ENCODE data around the gene CLEC1A.

Gene CLEC1A, protein sequence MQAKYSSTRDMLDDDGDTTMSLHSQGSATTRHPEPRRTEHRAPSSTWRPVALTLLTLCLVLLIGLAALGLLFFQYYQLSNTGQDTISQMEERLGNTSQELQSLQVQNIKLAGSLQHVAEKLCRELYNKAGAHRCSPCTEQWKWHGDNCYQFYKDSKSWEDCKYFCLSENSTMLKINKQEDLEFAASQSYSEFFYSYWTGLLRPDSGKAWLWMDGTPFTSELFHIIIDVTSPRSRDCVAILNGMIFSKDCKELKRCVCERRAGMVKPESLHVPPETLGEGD

GRCh38 chr12:10098791-10099190 lies at the start of gene CLEC1A:
Gene CLEC1A, minus strand, starts transcription at chr12:10098985. Its CDS starts 63 bp downstream, at chr12:10098922.
- in situ Hi-C loops (cut with MboI; ENCODE audit: low sequenced_read_pairs): no loop called here

- in situ Hi-C loops (cut with MboI; ENCODE audit: low sequenced_read_pairs): no loop called here
These were observed 49.1 kb upstream of the CLEC1A start for GRCh38 chr12:10147714-10148403.

DNA sequence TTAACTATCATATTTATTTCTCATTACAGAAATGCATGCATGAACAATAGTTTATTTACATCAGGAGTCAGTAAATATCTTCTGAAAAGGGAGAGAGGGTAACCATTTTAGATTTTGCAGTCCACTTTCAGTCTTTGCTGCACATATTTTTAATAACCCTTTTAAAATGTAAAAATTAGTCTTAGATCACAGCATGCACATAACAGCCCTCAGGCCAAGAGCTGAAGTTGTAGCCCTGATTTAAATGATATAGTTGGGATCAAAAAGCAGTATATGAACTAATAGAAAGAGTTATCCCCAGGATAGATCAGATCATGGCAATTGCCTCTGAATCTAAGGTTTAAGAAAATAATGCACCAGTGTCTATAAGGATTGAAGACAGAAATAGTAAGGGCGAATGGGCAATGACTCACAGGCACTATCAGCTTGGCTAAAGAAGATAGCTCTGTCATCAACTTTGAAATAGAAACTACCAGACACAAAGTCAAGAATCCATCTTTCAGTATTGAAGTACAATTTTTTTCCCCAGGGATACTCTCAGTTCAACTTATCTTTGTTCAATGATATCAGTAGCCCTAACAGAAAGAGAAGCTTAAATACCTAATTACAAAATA lies 44.3 kb upstream of the CLEC1A start:
- in situ Hi-C loops (cut with MboI; ENCODE audit: low sequenced_read_pairs): no loop called here

GRCh38 chr12:10140001-10140400 lies 41.2 kb upstream of the CLEC1A start:
- in situ Hi-C loops (cut with MboI; ENCODE audit: low sequenced_read_pairs): no loop called here

GRCh38 chr12:10136637-10137205 lies 37.9 kb upstream of the CLEC1A start:
- in situ Hi-C loops (cut with MboI; ENCODE audit: low sequenced_read_pairs): no loop called here

- in situ Hi-C loops (cut with MboI; ENCODE audit: low sequenced_read_pairs): no loop called here
These were observed 36.3 kb upstream of the CLEC1A start for GRCh38 chr12:10135126-10135525.

DNA sequence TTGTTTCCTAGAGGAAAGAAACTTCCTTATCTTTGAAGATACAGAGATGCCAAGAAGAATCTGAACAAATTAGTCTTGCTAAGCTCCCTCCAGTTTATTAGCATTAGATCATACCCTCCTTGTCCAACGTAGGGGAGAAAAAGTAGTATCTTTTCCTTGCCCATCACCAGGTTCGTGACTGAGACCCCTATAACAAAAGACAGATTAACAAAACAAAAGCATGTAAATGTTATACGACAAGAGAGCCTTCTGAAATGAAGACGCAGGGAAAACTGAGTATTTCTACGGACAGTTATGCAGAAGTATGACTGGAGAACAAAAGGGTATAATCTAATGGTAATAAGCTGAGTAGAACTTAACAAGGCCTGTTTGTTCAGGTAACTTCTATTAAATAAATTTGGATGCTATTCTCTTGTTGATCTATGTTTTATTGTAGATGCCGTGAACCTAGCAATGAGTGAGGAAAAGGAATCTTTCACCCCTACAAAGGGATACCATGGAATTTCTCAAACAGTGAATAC lies 34.1 kb upstream of the CLEC1A start:
- in situ Hi-C loops (cut with MboI; ENCODE audit: low sequenced_read_pairs): no loop called here

DNA sequence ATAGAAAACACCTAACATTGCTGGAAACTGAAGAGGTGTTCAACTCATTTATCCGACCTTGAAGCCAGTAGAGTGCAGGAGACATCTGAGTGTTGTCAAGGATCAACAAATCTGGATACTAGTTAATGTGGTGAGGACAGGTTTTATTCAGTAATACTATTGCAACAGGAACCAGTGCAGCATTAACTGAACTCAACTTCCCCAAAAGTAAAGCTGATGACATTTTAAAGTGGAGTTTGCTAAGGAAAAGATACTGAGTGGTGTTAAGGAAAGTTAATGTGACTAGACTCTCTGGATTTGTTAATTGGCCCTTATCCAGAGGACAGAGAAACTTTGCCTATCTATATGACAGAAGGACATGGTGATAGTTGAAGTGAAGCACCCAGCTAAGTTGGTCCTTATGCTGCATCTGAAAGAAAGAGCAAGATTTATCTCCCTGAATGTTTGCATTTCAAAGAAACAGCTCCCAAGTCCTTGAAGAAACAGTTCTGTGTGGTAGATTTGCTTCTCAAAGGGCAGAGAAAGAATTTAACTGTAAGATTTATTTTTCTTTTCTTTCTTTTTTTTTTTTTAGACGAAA lies 32.4 kb upstream of the CLEC1A start:
- in situ Hi-C loops (cut with MboI; ENCODE audit: low sequenced_read_pairs): no loop called here

DNA sequence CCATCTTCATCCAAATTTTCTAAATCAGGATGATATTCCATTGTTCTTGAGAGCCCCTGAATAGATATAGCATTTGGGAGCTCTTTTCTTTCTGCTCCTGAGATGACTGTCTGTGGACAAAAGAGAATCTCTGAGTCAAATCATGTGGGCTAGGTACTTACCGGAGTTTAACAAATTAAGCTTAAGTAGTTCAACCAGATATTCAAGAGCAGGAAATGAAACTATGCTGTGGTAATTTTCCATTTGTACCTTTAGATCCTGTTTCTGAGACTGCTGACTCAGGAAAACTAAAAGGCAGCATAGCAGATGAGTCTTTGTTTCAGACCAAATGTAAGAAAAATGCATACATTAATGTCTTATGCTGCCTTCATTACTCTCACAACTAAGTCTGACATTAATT lies 31.3 kb upstream of the CLEC1A start, which contains the start of gene CLEC7A:
Gene CLEC7A, minus strand, starts transcription at position 158 of the 400 bp plus-strand sequence. Its CDS starts 117 bp downstream, at position 41.
- in situ Hi-C loops (cut with MboI; ENCODE audit: low sequenced_read_pairs): no loop called here

- in situ Hi-C loops (cut with MboI; ENCODE audit: low sequenced_read_pairs): no loop called here
These were observed 29.9 kb upstream of the CLEC1A start for GRCh38 chr12:10128687-10129086.

DNA sequence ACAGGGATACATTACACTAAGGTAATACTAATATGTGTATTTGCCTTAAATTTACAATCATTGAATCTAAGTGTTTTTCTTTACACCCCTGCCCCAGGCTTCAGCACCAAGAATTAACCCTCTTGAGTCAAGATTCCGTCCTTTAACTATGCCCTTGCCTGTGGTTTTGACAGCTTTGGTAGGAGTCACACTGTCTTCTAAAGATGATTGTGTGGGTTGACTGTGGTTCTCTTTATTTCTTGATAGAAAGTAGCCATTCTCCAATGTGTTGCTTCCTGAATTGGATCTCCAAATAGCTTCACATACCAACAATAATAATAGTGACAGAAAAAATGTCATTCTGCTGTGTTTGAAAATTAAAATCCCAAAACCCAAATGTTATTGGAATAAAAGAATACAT lies 27.6 kb upstream of the CLEC1A start:
- in situ Hi-C loops (cut with MboI; ENCODE audit: low sequenced_read_pairs): no loop called here

DNA sequence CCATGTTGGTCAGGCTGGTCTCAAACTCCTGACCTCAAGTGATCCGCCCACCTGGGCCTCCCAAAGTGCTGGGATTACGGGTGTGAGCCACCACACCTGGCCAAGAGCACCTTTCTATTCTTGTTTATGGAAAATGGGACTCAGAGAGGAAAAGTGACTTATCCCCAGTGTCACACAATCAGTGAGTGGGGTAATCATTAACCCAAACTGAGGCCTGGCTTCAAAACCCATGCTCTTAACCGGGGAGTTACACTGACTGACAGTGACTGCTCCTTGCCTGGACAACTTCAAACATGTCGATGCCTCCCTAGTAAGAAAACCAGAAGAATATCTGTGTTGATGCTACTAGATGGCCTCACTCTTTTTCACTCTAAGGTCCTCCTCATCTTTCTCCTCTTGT lies 23.9 kb upstream of the CLEC1A start:
- in situ Hi-C loops (cut with MboI; ENCODE audit: low sequenced_read_pairs): no loop called here

- in situ Hi-C loops (cut with MboI; ENCODE audit: low sequenced_read_pairs): no loop called here
These were observed 22.5 kb upstream of the CLEC1A start for GRCh38 chr12:10121278-10121677.

DNA sequence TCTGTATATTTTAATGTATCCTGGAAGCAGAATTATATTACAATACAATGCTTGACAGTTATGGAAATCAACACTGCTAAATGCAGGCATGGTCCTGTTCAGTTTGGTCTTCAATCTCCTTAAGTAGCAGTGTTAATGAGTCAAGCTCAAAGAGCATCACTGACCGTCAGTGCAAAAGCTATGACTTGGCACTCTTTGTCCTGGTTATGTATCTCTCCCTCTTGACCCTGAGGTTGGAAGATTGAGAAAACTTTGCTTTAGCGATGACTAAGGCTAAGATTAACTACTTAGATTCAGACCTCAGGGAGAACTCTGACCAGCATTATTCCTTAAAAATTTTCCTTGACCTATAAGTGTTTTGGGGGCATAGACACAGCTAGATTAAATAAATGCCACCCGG lies 20.3 kb upstream of the CLEC1A start:
- in situ Hi-C loops (cut with MboI; ENCODE audit: low sequenced_read_pairs): no loop called here

DNA sequence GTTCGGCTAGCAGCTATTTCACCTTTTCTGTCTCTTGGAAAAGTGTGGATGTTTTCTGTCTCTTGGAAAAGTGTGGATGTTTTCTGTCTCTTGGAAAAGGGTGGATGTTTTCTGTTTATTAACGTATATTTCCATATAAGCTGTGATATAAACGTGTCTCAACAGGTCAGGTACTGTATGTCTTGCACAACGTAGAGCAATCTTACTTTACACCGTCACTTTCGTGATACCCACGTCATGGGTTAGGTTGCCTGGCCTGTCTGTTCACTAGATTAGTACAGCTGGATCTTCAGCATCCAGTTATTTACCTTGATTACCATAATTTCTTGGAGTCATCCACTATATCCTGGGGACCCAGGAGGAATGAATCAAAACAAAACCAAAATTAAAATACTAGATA lies 17.1 kb upstream of the CLEC1A start:
- in situ Hi-C loops (cut with MboI; ENCODE audit: low sequenced_read_pairs): no loop called here

DNA sequence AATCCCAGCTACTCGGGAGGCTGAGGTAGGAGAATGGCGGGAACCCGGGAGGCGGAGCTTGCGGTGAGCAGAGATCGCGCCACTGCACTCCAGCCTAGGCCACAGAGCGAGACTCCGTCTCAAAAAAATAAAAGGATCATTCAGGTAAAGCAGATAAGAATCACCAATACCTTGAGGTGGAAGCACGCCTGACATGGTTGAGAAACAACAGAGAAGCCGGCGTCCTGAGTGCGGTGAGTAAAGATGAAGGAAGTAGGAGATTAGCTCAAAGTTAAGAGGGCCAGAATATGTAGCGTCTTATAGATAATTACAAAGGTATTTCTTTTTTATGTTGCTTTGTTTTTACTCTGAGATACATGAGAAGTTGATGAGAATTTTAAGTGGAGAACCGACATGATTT lies 16.5 kb upstream of the CLEC1A start:
- in situ Hi-C loops (cut with MboI; ENCODE audit: low sequenced_read_pairs): no loop called here

DNA sequence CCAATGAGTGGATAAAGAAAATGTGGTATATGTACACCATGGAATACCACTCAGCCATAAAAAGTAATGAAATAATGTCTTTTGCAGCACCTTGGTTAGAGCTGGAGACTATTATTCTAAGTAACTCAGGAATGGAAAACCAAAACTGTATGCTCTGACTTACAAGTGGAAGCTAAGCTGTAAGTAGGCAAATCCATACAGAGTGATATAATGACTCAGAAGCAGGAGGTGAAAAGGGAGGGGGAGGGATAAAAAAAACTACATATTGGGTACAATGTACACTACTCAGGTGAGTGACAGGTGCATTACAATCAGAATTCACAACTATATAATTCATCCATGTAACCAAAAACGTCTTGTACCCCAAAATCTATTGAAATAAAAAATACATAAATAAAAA lies 15.1 kb upstream of the CLEC1A start:
- in situ Hi-C loops (cut with MboI; ENCODE audit: low sequenced_read_pairs): no loop called here

- in situ Hi-C loops (cut with MboI; ENCODE audit: low sequenced_read_pairs): no loop called here
These were observed 14.3 kb upstream of the CLEC1A start for GRCh38 chr12:10113075-10113474.

DNA sequence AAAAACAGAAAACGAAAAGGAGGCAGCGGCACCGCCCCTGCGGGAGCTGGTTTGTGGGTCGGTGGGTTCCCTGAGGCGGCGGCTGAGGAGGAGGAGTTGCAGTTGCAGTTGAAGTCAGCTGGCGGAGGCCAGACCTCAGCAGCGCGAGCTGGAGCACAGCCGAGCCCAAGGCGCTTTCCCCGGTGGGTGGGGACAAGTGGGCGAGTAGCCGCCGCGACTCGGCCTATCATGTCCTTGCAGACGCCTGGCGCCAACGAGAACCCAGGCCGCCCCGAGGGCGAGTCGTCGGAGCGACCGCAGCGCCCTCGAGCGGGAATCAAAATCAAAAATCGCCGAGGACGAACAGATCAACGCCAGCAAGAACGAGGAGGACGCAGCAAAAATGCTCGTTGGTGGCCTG lies 12.7 kb upstream of the CLEC1A start:
- in situ Hi-C loops (cut with MboI; ENCODE audit: low sequenced_read_pairs): no loop called here

GRCh38 chr12:10110256-10110844 lies 11.6 kb upstream of the CLEC1A start:
- in situ Hi-C loops (cut with MboI; ENCODE audit: low sequenced_read_pairs): no loop called here

GRCh38 chr12:10102322-10102721 lies 3.5 kb upstream of the CLEC1A start:
- in situ Hi-C loops (cut with MboI; ENCODE audit: low sequenced_read_pairs): no loop called here
